GM18505 (cell line): Measurements from ENCODE around the gene PNP.
"Not testable (repeated sequence)": the region's sequence is repeated elsewhere in the genome, so short reads cannot be mapped to it uniquely, and the experiment has no call there.

ENCODE experiments used
- ATAC-seq: cut with Tn5 transposase; IDR thresholded peaks from one replicate; pipeline ENCODE4 v1.9.1; 2021; ENCODE audit not compliant: unreplicated experiment
- POLR2A ChIP-seq: IDR thresholded peaks from 4 replicates; pipeline ENCODE4 v1.6.1; 2011; ENCODE audit warnings: borderline replicate concordance; ENCODE audit not compliant: insufficient read depth, insufficient read length; ENCODE audit errors: extremely low read depth

The PNP gene

GRCh38 chr14:20490563-20490962 is 21.4 kb downstream of the PNP start:
- TF ChIP-seq POLR2A: no peak
- no peak for ATAC-seq

GRCh38 chr14:20492486-20492885 is 23.3 kb downstream of the PNP start:
- ATAC-seq: no peak
- TF ChIP-seq POLR2A: no peak

GRCh38 chr14:20493634-20494033 is 24.4 kb downstream of the PNP start:
- TF ChIP-seq POLR2A: no peak
- ATAC-seq: no peak

GRCh38 chr14:20494935-20495766 is 25.9 kb downstream of the PNP start:
- ATAC-seq: no peak
- TF ChIP-seq POLR2A: no peak

- TF ChIP-seq POLR2A: no peak
- no peak for ATAC-seq
Measured at GRCh38 chr14:20498622-20499021, 29.4 kb downstream of the PNP start.

GRCh38 chr14:20499108-20499507 is 29.9 kb downstream of the PNP start:
- TF ChIP-seq POLR2A: no peak
- no peak for ATAC-seq

GRCh38 chr14:20499881-20500280 is 30.7 kb downstream of the PNP start:
- no peak for ATAC-seq
- TF ChIP-seq POLR2A: no peak

- TF ChIP-seq POLR2A: no peak
Measured at GRCh38 chr14:20501346-20501745, 32.1 kb downstream of the PNP start.

GRCh38 chr14:20503898-20504297 is 34.7 kb downstream of the PNP start:
- no peak for TF ChIP-seq POLR2A
- ATAC-seq: no peak

More at GRCh38 chr14:20501346-20501745, 32.1 kb downstream of the PNP start:
- ATAC-seq: no peak

- not testable (repeated sequence) for ATAC-seq
Measured at GRCh38 chr14:20506276-20506675, 37.1 kb downstream of the PNP start.

GRCh38 chr14:20506752-20507151 is 37.5 kb downstream of the PNP start:
- not testable (repeated sequence) for ATAC-seq

GRCh38 chr14:20507537-20507936 is 38.3 kb downstream of the PNP start:
- not testable (repeated sequence) for ATAC-seq

GRCh38 chr14:20508367-20508766 is 39.2 kb downstream of the PNP start:
- no peak for TF ChIP-seq POLR2A
- ATAC-seq: no peak

- TF ChIP-seq POLR2A: no peak
- ATAC-seq: no peak
Measured at GRCh38 chr14:20512177-20512905, 43.1 kb downstream of the PNP start.
